ENCODE measurements around the gene STYX.

DNA sequence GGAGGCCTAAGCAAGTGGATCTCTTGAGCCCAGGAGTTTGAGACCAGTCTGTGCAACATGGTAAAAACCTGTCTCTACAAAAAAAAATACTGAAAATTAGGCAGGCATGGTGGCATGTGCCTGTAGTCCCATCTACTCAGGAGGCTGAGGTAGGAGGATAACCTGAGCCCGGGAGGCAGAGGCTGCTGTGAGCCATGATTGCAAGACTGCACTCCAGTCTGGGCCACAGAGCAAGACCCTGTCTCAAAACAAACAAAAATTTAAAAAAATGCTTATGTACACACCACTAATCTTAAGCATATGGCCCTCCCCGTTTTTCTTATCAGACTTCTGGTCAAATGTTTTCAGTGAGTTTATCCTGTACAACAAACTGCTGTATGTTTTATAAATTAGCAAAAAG is 63.1 kb downstream of the STYX start:
- TF ChIP-seq, protein P1, sequence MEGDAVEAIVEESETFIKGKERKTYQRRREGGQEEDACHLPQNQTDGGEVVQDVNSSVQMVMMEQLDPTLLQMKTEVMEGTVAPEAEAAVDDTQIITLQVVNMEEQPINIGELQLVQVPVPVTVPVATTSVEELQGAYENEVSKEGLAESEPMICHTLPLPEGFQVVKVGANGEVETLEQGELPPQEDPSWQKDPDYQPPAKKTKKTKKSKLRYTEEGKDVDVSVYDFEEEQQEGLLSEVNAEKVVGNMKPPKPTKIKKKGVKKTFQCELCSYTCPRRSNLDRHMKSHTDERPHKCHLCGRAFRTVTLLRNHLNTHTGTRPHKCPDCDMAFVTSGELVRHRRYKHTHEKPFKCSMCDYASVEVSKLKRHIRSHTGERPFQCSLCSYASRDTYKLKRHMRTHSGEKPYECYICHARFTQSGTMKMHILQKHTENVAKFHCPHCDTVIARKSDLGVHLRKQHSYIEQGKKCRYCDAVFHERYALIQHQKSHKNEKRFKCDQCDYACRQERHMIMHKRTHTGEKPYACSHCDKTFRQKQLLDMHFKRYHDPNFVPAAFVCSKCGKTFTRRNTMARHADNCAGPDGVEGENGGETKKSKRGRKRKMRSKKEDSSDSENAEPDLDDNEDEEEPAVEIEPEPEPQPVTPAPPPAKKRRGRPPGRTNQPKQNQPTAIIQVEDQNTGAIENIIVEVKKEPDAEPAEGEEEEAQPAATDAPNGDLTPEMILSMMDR (IDR thresholded peaks at IDR 0.05) = no peak
- TF ChIP-seq, protein P2, sequence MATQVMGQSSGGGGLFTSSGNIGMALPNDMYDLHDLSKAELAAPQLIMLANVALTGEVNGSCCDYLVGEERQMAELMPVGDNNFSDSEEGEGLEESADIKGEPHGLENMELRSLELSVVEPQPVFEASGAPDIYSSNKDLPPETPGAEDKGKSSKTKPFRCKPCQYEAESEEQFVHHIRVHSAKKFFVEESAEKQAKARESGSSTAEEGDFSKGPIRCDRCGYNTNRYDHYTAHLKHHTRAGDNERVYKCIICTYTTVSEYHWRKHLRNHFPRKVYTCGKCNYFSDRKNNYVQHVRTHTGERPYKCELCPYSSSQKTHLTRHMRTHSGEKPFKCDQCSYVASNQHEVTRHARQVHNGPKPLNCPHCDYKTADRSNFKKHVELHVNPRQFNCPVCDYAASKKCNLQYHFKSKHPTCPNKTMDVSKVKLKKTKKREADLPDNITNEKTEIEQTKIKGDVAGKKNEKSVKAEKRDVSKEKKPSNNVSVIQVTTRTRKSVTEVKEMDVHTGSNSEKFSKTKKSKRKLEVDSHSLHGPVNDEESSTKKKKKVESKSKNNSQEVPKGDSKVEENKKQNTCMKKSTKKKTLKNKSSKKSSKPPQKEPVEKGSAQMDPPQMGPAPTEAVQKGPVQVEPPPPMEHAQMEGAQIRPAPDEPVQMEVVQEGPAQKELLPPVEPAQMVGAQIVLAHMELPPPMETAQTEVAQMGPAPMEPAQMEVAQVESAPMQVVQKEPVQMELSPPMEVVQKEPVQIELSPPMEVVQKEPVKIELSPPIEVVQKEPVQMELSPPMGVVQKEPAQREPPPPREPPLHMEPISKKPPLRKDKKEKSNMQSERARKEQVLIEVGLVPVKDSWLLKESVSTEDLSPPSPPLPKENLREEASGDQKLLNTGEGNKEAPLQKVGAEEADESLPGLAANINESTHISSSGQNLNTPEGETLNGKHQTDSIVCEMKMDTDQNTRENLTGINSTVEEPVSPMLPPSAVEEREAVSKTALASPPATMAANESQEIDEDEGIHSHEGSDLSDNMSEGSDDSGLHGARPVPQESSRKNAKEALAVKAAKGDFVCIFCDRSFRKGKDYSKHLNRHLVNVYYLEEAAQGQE (IDR thresholded peaks at IDR 0.05; ENCODE audit: insufficient read depth in 1 of 2, low read depth in 2 of 2, low read length in 1 of 2) = no peak
- TF ChIP-seq POLR2AphosphoS5 (IDR thresholded peaks at IDR 0.05; ENCODE audit: low read depth, low read length) (no peak), SIN3A (IDR thresholded peaks at IDR 0.05; ENCODE audit: borderline replicate concordance, insufficient read depth, low read depth, low read length) (no peak), TCF7L2 (IDR thresholded peaks at IDR 0.05; ENCODE audit: low read depth, low read length) (no peak)

All from Panc1 (cell line).